Measurements from ENCODE around the gene MORN1.

Gene MORN1

DNA sequence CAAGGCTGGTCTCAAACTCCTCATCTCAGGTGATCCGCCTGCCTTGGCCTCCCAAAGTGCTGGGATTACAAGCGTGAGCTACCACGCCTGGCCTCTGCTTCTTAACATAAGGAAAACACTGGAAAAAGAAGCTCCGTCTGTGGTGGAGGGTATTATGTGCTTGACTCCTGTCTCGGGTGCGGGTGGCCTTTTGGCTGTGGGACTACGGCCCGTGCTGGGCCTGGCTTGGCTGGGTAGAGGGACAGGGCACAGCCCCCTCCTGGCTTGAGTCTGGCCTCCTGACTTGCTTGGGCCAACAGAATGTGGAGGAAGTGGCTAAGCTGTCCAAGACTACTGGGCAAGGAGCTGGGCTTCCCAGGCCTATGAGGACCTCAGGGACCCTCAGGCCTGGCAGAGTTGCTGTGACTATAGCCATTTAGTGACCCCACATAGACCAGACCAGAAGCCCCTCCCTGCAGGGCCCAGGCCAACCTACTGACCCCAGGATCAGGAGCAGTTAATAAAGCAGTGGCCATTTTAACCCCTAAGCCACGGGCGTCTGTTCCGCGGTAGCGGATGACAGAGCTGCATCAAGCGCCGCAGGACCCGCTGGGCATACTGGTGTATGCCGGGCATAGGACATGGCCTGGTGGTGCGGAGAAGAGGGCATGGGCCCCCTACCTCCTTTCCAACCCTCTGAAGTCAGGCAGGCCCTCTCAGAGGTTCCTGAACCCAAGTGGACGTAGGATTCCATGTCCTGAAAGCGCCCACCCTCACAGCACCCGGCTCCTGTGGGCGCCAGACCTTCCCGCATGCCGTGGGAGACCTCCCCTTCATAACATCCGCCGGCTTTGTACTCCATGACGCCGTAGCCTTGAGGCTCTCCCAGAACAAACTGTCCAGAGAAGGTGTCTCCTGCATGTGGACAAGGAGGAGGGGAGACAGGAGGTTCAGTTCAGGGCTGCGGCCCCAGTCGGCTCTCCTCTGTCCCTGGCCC, 4.4 kb downstream of the MORN1 start:
- no peak for DNase-seq (ENCODE audit: low read depth in 2 of 2)

DNA sequence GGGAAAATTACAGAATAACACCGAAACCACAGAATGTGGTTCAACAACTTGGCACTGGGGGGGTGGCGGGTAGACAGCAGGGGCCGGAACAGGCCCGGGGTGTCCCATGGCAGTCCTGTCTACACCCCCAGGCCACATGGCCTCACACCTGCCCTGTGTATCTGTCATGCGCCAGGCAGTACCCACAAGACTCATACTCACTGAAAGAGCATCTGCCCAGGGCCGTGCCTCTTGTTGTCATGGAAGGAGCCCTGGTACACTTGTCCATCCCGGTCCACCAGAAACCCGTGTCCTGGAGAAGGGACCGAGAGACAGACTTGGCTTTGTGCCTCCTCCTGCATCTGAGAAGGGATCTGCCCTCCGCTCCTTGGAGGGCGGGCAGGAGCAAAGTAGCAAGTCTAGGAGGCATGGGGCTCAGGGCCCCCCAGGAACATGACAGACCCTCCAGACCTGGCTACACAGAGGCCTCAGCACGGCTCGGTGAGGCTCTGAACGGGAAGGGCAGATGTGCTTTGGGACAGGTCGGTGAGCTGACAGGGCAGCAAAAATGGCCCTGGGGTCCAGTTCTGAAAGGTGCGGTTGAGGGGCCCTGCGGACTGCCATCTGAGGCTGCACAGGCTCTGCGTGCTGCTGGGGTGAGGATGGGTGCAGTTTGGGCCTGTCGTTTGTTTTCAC, 5.6 kb downstream of the MORN1 start:
- DNase-seq (ENCODE audit: low read depth in 2 of 2) = no peak

DNA sequence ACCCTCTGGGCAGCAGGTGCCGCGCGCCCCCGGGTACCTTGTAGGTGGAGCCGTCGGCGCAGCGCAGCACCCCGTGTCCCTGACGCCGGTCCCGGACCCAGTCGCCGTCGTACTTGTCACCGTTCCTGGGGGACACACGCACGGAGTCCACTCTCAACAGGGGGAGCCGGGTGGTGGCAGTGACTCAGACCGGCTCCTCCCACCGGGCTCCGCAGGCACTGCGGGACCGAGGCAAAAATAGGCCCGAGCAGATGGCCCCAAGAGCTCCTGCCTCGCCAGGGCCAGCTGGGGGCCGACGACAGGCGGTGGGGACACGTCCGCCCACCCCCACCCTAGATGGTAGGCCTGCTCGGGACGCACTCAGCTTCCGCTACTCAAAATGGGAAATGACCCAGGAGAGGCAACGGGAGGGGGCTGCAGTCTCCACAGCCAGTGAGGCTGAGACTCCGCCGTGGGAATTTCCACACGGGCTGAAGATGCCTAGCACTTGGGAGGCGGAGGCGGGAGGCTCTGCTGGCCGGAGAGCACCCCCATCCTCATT, 6.3 kb downstream of the MORN1 start:
- DNase-seq (ENCODE audit: low read depth in 2 of 2) = no peak

DNA sequence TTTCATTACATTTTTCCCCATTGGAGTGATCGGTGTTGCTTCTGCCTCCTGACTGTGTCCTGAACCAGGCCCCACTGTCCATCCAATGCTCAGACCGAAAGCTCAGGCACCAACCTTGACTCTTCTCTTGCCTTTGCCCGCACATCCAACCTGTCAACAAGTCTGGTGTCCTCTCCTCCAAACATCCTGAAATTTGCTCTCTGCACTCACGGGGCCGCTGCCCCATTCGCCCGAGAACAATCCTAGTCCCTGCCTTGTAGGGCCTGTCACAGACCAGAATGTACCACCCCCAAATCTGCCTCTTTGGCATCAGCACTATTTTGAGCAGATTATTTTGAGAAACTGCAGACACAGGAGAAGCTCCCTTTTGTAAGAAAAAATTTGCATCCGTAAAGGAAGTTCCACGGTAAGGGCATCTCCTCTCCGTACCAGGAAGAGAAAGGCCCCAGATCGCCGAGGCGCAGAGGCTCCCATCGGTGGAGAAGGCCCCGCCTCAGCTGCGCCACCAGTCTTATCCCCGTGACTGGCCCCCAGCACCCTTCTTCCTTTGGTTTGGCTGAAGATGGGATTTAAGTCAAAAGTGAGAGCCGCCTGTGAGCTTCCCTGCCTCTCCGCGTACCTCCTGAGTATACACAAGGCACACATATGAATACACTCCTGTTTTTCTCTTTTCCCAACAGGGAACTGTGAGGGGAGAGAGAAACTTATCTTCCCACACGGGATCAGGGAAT, 7.1 kb downstream of the MORN1 start:
- no peak for DNase-seq (ENCODE audit: low read depth in 2 of 2)

DNA sequence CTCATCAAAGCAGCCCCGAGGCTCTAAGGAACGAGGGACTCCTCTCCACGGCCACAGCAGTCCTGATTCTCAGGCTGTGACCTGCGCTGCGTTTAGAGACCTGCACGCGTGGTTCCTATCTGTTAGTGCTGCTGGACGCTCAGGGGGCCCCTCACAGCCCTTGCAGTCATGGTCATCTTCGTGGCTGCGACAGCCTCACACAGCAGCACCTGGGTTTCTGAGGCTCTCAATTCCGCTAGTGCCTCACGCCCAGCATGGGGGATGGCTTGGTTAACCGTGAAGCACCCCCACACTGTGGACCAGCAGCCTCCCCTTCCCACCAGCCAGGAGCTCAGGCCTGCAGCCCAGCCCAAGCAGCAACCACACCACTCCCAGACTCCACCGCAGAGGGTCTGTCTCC, 7.8 kb downstream of the MORN1 start:
- no peak for DNase-seq (ENCODE audit: low read depth in 2 of 2)

DNA sequence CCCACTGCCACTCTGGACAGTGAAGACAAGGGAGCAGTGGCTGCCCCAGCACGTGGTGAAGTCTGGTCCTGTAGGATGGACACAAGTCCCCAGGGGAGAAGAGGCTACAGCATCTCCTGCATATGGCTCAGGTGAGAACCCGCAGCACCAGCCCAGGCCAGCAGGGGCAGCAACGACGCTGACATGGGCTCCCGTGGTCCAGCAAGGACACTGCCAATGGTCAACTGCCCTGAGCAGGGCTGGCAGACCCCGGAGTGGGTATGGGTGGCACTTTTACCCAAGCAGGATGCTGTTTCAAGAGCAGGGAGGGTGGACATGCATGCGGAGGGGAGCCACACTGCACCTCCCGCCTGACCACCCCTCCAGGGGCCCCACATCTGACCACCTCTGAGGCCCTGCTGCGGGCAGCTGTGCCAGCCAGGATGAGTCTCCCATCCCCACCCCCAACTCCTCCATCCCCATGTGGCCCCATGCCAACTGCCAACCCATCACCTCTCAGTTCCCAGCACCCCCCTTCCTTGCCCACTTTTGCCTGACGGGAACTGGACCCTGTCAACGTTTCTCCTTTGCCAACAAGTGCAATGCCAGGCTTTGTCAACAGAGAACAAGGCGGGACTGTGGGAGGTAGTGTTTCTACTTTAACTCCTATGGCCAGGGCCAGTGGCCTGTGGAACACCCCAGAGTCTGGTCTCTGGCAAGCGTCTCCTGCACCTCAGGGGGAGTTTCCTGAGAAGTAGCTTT, 8.6 kb downstream of the MORN1 start:
- peak in 1 of 2 donors; percentile 19 for DNase-seq (ENCODE audit: low read depth in 2 of 2)

DNA sequence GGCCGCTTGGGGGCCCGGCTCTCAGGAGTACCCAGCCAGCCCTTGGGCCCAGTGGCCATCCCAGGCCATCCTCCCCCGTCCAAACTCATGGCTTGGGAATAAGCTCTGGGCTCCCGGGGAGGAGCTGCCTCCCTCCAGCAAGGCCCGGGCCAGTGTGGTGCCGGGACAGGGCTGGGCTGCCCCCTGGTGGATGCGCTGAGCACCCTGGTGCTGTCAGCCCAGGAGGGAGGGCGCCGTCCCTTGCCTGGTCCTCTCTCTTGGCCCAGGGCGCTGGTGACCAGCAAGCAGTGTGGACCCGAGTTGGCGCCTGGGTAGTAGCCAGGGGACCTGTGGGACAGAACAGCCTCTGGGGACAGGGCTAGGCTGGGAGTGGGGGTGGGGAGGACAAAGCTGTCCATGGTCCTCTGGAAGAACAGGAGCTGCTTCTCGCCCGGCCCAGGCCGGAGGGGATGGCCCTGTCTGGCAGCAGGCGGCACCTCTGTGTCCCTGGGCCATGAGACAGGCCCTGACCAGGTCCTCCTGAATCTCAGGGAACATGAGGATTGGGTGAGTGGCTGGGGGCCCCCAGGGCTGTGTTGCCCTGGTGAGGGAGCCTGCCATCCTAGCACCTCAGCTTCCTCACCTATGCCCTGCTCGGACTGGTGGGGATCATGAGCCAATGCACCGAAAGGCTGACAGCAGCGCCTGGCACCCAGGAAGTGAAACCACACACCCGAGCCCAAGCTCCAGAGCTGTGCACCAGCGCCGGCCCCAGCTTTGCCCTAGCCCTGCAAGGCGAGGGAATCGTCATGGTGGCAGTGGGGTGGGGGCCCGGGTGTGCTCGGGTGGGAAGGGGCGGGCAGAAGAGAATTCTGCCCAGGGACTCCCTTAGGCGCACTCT, 9.4 kb downstream of the MORN1 start:
- DNase-seq (ENCODE audit: low read depth in 2 of 2) = peak; percentile 70 to 73

DNA sequence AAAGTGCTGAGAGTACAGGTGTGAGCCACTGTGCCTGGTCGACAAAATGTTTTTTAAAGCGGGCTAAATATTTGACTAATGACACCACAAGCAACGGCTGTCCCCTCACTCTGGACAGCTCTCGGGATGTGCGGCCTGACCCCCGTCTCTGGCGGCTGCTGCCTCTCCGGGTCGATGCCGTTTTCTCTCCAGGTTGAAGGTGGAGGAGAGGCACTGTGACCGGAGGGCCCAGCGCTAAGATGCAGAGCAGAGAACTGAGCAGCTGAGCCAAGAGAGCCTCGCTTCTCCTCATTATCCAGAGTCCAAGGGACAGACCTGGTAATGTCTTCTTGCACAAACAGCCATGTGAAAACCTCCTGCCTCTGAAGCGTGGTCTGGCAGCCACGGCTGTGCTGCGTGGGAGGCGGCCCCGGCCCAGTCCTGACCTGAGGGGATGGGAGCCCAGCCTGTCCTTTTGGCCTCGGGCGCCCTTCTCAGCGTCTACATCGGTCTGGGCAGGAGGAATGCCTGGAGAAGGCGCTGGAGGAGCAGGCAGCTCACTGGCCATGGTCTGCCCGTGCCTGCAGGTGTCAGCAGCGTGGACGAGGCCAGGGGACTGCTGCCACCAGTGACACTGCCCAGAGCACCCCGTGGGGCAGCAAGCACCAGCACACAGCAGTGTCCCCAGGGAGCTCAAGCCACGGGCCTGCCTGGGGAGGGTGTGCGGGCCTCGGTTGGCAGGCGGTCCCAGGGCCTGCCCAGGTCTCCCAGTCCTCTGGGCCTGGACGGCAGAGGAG, 10.3 kb downstream of the MORN1 start:
- no peak for DNase-seq (ENCODE audit: low read depth in 2 of 2)

DNA sequence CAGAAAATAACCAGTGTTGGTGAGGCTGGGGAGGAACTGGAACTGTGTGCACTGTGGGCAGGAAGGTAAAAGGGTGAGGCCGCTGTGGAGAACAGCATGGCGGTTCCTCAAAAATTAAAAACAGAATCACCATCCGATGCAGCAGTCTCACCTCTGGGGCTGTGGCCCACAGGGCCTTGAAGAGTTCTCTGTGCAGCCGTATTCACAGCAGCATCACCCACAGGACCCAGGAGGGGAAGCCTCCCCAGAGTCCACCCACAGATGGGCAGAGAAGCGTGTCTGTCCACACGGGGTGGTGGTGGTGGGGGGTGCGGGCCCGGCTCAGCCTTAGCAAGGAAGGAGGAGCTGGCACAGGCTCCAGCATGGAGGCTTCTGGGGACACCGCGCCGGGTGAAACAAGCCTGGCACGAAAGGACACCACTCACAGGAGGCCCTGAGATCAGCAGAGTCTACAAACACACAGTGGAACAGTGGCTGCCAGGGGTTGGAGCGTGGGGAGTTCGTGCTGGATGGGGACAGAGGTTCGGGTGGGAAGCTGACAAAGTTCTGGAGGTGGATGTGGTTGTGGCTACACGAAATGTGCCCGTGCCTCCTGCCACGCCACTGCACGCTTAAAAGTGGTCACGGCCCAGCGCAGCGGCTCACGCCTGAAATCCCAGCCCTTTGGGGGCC, 11.5 kb downstream of the MORN1 start:
- DNase-seq (ENCODE audit: low read depth in 2 of 2) = no peak

DNA sequence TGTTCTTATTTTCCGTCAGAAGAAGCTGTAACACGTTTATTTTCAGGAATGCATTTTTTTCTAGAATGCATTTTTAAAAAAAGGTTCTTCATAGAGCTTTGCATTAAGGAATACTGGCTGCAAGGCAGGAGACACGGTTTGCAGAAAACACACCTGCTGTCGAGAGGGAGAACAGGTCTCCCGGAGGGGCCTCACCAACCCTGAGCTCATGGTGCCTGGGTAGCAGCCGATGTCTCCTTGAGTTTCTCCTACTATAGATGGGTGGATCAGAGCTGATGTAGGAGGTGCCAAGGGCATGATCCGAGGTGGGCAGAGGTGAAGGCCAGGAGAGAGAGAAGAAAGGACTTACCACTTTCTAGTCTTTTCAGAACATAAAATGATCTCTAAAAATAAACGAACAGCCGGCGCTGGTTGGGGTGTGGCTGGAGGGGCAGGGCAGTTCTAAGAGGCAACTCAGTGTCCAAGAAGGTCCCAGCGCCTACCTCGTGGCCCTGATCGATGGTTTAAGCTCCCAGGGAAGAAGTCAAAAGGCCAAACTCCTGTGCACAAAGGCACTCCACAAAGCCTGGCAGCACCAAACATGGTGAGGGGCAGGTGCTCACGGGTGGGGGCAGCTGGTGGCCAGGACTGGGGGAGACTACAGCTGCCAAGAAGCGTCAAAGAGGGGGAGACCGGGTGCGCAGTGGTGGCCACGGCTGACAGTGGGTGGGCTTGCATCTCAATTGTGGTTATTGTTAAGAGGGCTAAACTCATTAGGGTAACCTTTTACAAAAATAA, 12.2 kb downstream of the MORN1 start:
- no peak for DNase-seq (ENCODE audit: low read depth in 2 of 2)

DNA sequence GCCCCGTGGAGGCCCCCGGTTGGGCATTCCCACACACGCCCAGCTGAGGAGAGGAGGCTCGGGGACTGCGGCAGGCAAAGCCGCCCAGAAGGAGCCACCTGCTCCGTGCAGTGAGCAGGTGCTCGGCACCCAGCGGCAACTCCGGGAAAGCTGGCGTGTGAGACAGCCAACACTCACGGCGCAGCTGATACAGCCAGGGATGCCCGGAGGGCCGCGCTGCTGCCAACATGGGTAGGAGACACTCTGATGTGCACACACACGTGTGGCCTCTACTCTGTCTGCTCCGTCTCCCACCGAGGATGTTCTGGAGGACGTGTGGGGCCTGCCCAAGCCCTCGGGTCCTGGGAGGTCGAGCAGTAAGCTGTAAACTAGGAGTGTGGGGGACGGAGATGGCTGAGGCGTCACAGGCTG, 12.9 kb downstream of the MORN1 start:
- no peak for DNase-seq (ENCODE audit: low read depth in 2 of 2)

DNA sequence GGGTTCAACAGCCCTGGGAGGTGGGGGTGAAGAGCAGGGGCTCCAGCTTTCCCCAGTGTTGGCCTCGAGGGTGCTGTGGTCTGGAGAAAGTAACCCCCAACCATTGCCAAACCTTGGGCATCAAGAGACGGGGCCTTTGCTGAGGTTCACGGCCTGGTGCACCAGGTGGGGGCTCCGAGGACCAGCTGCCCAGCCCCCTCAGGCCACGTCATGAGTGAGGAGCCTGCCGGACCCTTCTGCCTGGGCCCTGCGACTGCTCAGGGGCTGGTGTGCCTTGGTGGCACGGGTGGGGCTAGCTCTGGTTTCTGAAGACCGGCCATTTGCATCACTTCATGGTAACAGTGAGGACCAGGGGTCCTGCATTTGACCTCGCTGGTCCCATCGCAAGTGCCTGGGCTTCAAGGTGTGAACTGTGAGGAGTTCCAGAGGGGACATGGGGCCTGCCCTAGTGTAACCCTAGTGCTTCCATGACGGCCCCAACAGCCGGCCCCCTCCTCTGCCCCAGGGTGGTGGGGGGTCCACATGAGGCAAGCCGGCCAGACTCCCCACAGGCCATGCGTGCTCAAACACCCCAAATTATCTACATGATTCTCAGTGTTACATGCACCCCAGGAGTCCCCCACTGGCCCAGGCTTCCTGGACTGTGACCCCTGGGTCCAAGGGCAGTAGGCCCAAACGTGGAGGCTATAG, 13.5 kb downstream of the MORN1 start:
- DNase-seq (ENCODE audit: low read depth in 2 of 2) = no peak

DNA sequence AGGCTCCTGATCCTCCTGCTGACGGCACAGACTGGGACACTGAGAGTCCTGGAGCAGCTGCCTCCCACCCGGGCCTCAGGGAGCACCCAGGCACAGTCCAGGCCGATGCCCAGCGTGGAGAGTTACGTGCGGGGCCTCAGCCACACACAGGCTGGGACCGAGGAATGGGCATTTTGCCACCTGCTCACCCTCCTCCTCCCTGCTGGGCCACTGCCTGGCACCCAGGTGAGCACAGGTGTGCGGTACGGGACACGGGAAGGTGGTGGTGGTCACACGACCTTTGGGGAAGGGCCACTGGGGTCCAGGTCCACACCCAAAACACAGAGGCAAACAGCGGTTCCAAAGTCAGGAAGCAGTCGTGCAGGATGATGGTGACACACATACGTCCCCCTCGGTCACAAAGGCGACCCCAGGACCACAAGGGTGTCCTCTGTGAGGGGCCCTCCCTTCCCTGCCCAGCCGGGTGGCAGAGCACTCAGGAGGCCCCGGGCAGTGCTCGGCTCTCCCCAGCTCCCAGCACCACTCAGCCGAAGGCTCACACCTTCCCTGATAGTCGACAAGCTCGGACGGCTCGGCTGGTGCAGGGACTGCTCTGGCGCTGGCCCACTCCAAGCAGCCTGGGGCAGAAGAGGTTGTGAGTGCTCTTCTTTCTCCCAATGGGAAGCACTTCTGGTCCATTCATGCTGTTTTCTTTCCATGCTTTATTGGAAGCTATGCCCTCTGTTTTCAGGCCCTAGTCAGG, 14.3 kb downstream of the MORN1 start:
- DNase-seq (ENCODE audit: low read depth in 2 of 2) = no peak

DNA sequence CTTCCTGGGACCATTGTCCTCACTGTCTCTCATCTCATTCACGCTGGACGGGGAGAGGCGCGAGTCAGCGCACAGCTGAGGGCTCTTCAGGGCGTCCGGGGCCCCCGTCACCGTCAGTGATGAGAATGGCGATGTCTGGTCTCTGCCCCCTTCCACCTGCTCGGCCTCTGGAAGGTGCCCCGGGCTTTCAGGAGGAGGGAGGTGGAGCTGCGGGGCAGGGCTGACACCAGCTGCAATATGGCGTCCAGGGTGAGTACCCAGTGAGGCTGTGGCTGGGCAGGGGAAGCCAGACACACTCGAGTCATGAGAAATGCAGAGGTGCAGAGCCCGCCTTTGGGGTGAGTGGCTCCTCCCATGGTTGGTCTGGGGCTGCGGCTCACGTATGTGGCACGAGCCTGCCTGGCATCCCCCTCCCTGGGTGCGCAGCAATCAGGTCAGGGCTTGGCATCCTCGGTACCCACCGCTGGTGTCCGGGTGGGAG, 15.1 kb downstream of the MORN1 start:
- DNase-seq (ENCODE audit: low read depth in 2 of 2) = no peak

DNA sequence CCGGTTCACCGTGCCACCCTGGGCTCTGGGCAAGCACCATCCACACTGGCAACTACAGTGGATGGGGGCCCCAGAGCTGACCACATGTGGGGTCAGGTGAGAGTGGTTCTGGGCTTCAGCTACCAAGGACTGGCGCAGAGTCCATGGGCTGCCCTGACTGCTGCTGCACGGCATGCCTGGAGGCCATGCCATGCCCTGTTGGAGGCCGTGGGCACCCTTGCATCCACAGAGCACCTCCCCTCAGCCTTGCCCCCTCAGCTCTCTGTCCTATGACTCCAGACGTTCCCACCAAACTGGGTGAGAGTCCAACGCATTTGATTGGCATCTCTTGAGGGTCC, 15.5 kb downstream of the MORN1 start:
- DNase-seq (ENCODE audit: low read depth in 2 of 2) = no peak

DNA sequence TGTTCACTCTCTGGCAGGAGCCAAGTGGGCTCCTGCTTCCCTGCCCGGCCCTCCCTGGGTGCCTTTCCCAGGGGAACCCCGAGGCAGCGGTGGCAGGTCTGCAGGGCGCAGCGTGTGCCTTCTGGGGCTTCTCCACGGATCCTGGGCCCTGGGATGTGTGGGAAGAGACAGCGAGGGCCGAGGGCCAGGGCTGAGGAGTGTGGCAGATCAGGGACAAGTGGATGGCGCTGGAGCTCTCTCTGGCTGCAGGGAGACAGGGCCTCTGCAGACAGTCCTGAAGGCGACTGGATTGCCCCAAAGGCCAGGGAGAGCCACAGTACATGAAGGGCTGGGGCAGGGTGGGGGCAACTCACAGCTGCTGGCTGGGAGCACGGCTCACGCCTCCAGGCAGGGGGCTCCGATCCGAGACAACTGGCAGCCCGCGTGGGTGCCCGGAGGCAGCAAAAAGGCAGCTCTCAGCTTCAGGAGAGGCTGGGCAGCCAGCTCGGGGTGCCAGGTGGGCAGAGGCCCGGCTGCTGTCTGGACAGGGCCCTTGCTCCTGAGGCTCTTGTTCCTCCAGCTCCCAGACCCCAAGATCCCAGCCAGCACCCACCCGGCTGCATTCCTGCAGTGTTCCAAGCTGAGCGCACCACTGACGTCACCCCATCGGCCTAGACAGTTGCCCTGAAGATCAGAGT, 16.0 kb downstream of the MORN1 start:
- no peak for DNase-seq (ENCODE audit: low read depth in 2 of 2)
